Suprapubic skin (tissue), 4 donors: Measurements from ENCODE around the gene ZFYVE28. TPM values are rescaled to one million over a fixed set of nuclear protein-coding genes. Genes with fewer than 3 reads are reported as not detected.
A peak's percentile ranks its signal among the peaks of the same experiment; 100 is the strongest.

ENCODE experiments used
- DNase-seq, 2 donors: peaks; one replicate each; pipeline ENCODE4 v3.0.0-alpha.2; 2019; ENCODE audit warnings: low spot score in 2 of 2
- H3K27ac ChIP-seq: fragments of 200-600 bp; sonication (generic); one replicate; pipeline ENCODE4 v1.5.1; 2019
- H3K27me3 ChIP-seq: fragments of 200-600 bp; sonication (generic); one replicate; pipeline ENCODE4 v1.5.1; 2019
- H3K36me3 ChIP-seq: fragments of 200-600 bp; sonication (generic); one replicate; pipeline ENCODE4 v1.5.1; 2019
- H3K4me1 ChIP-seq: fragments of 200-600 bp; sonication (generic); one replicate; pipeline ENCODE4 v1.5.1; 2019
- H3K4me3 ChIP-seq: fragments of 200-600 bp; sonication (generic); one replicate; pipeline ENCODE4 v1.5.1; 2019; ENCODE audit warnings: mild to moderate bottlenecking
- H3K9me3 ChIP-seq: fragments of 200-600 bp; sonication (generic); one replicate; pipeline ENCODE4 v1.5.1; 2019
- CTCF ChIP-seq, 2 donors: fragments of 200-600 bp in 1 of 2; fragments of 450-650 bp in 1 of 2; sonication (generic) in 1 of 2; IDR thresholded peaks; one replicate each; pipeline ENCODE4 v1.5.1; 2016 to 2019; ENCODE audit warnings: antibody characterized with exemption in 2 of 2, mild to moderate bottlenecking in 1 of 2, moderate library complexity in 1 of 2
- EP300 ChIP-seq: sonication (generic); formaldehyde crosslinking; IDR thresholded peaks from one replicate; pipeline ENCODE4 v1.6.1; 2017; ENCODE audit warnings: antibody characterized with exemption
- POLR2A ChIP-seq, 2 donors: fragments of 450-650 bp; IDR thresholded peaks; one replicate each; pipeline ENCODE4 v1.6.1; 2017; ENCODE audit warnings: antibody characterized with exemption in 2 of 2, mild to moderate bottlenecking in 2 of 2, moderate library complexity in 2 of 2
- POLR2AphosphoS5 ChIP-seq, 3 donors: sonication (generic); formaldehyde crosslinking; IDR thresholded peaks; one replicate each; pipeline ENCODE4 v1.6.1; 2017; ENCODE audit warnings: antibody characterized with exemption in 3 of 3
- WGBS: methylation state at CpG from one replicate; pipeline ENCODE4 v1.1.5; 2018; 5-methylcytosine and 5-hydroxymethylcytosine counted together
- total RNA-seq, 4 donors: library from RNA; depleted of rRNA; stranded (reverse); fragments of >200 nt; gene quantifications; one replicate each; pipeline ENCODE4 v1.1.0, GENCODE V29; 2016

Gene ZFYVE28
- total RNA-seq, 4 donors from 2014 or later: 7.6 to 21.3 (median 9.9) TPM

- Histone ChIP-seq H3K4me3 (no peak overlapping the region), H3K27ac (no peak overlapping the region), H3K36me3 (peaks cover 4% of the 10 kb centered on the region), H3K4me1 (no peaks in the 10 kb centered on the region), H3K27me3 (no peaks in the 10 kb centered on the region), H3K9me3 (peaks cover 3% of the 10 kb centered on the region)
- WGBS: 79% methylated on average over 6 of the region's 6 CpGs
- TF ChIP-seq CTCF (IDR thresholded peaks at IDR 0.05) (no peak), POLR2A (IDR thresholded peaks at IDR 0.05) (no peak), EP300 (no peak), POLR2AphosphoS5 (IDR thresholded peaks at IDR 0.05) (no peak)
- DNase-seq: no peak
Observed at GRCh38 chr4:2332976-2333319, 85.5 kb downstream of the ZFYVE28 start.

GRCh38 chr4:2332201-2332975 lies 86.1 kb downstream of the ZFYVE28 start:
- Histone ChIP-seq H3K9me3 (peaks cover 6% of the 10 kb centered on the region), H3K4me1 (no peaks in the 10 kb centered on the region), H3K27me3 (no peaks in the 10 kb centered on the region), H3K27ac (no peak overlapping the region), H3K36me3 (no peaks in the 10 kb centered on the region), H3K4me3 (no peak overlapping the region)
- WGBS: 88% methylated on average over 10 of the region's 21 CpGs
- DNase-seq: peak in 1 of 2 donors; percentile 71
- TF ChIP-seq POLR2A (IDR thresholded peaks at IDR 0.05): no peak
- TF ChIP-seq POLR2AphosphoS5 (IDR thresholded peaks at IDR 0.05): no peak
- no peak for TF ChIP-seq CTCF (IDR thresholded peaks at IDR 0.05)
- TF ChIP-seq EP300: no peak

DNA sequence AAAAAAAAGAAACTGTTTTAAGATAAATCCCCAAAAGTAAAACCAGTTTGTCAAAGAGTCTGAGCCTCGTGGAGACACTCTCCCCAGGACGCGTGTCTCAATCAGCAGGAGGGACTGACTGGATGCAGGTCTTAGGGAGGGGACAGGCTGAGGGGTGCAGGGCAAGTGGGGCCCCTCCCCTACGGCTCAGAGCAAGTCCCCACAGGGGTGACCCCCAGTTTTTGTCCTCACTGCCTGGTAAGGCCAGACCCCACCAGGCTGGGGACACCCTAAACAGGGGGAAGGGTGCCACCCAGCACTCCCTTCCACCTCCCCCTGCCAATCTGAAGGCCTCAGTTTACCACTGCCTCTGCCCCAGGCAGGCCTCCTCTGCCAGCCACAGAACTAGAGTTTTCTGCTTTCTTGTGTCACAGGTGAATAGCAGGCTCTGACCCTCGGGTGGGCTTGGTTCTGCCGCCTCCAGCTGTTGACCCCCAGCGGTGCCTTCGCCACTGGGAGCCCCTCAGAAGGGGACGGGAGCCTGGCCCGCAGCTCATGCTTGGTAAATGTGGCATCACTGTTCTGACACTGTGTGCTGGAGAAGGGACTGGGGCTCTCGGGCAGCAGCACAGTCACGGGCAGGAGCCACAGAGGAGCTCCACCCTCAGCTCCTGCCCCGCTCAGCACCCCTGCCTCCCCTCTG lies 86.8 kb downstream of the ZFYVE28 start:
- Histone ChIP-seq H3K4me3 (no peak overlapping the region), H3K36me3 (no peaks in the 10 kb centered on the region), H3K9me3 (peaks cover 6% of the 10 kb centered on the region), H3K27me3 (no peaks in the 10 kb centered on the region), H3K27ac (no peak overlapping the region), H3K4me1 (no peaks in the 10 kb centered on the region)
- DNase-seq: peak in 1 of 2 donors; percentile 73
- WGBS: 95% methylated on average over 12 of the region's 13 CpGs
- no peak for TF ChIP-seq POLR2AphosphoS5 (IDR thresholded peaks at IDR 0.05)
- TF ChIP-seq CTCF (IDR thresholded peaks at IDR 0.05): no peak
- TF ChIP-seq POLR2A (IDR thresholded peaks at IDR 0.05): no peak
- no peak for TF ChIP-seq EP300

DNA sequence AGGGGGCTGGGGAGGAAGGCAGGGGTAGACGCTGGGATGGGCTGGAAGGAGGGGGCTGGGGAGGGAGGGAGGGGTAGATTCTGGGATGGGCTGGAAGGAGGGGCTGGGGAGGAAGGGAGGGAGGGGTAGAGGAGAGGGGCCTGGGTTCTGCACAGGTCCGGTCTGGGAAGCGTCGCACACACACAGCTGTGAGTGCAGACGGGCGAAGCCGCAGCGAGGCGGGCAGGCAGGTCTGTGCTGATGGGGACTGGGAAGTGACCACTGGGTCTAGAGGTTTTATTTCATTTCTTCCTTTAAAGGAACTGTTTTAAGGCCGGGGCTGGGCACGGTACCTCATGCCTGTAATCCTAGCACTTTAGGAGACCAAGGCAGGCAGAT lies 87.4 kb downstream of the ZFYVE28 start:
- peaks cover 6% of the 10 kb centered on the region for H3K9me3 ChIP-seq
- 77% methylated on average over 11 of the region's 11 CpGs for WGBS
- peak in 1 of 2 donors; percentile 53 for DNase-seq
- no peaks in the 10 kb centered on the region for H3K4me1 ChIP-seq
- TF ChIP-seq EP300: no peak
- TF ChIP-seq POLR2A (IDR thresholded peaks at IDR 0.05): no peak
- no peak for TF ChIP-seq POLR2AphosphoS5 (IDR thresholded peaks at IDR 0.05)
- no peak for TF ChIP-seq CTCF (IDR thresholded peaks at IDR 0.05)
- H3K27me3 ChIP-seq: no peaks in the 10 kb centered on the region
- H3K36me3 ChIP-seq: no peaks in the 10 kb centered on the region
- H3K4me3 ChIP-seq: no peak overlapping the region
- H3K27ac ChIP-seq: no peak overlapping the region
